HG02852 (cell line): ENCODE measurements around the gene PIK3R1.

Source experiments
- ATAC-seq: cut with Tn5 transposase; IDR thresholded peaks from one replicate; pipeline ENCODE4 v1.9.1; 2021; ENCODE audit warnings: mild to moderate bottlenecking, moderate library complexity; ENCODE audit not compliant: unreplicated experiment

PIK3R1 gene

GRCh38 chr5:68250661-68251298 is 35.2 kb downstream of the PIK3R1 start:
- ATAC-seq: no peak

DNA sequence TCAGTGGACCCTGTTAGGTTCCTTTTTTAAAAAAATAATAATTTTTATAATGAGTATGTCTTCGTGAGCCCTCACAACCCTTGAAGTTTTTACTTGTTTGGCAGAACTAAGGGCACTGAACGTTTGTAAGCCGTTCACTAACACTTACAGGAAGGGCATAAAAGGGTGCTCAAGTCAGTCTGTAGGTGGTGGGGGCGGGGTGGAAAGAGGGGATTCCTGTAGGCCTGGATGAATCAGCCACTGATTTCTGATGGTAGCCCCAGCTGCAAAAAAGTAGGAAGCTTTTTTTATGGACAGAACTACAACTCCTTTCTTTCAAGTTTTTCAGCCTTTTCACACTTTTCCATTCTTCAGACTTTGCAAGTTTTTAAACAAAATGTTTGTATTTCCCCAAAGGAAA is 35.8 kb downstream of the PIK3R1 start:
- no peak for ATAC-seq

- no peak for ATAC-seq
Measured at GRCh38 chr5:68251804-68252522, 36.4 kb downstream of the PIK3R1 start.

DNA sequence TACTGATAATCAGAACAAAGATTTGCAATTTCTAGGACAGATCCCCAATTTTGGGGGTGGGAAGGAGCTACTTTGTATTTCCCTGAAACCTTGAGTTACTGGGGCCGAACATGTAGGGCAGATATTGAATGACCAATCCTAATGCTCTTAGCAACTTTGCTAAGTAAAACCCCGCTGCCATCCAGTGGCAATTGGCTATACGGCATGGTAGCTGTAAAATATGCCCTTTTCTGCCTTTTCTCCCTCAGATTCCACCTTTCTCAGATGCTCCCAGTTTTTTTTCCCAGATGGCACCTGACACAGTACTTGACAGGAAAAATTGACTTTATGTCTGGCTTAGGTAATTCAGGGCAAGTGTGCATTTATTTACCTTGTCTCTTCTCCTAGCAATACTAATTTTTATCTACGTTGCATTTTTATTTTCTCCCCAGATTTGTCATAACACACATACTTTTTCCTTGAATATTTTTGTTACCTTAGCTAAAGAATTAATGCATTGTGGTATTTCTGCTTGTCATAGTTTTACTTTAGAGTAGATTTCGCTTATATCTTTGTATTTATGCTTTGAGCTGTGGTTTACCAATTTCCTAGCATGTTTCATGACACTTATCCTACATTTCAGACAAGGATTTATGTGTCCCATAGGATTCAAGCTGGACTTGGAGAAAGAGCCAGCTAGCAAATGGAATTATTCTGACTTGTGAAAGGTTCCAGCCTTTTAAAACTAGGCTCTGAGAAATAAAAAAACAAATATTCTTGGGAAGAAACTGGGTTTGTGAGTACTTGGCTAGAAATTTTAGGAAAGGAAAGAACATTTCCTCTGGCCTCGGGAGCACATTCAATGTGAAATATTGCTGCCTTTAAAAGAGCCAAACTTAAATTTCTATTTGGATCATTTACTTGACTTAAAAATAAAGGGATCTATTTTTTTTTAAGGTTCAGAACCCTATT is 37.4 kb downstream of the PIK3R1 start:
- no peak for ATAC-seq

- ATAC-seq: no peak
Measured at GRCh38 chr5:68253624-68254585, 38.3 kb downstream of the PIK3R1 start.

GRCh38 chr5:68254810-68255209 is 39.3 kb downstream of the PIK3R1 start:
- no peak for ATAC-seq

DNA sequence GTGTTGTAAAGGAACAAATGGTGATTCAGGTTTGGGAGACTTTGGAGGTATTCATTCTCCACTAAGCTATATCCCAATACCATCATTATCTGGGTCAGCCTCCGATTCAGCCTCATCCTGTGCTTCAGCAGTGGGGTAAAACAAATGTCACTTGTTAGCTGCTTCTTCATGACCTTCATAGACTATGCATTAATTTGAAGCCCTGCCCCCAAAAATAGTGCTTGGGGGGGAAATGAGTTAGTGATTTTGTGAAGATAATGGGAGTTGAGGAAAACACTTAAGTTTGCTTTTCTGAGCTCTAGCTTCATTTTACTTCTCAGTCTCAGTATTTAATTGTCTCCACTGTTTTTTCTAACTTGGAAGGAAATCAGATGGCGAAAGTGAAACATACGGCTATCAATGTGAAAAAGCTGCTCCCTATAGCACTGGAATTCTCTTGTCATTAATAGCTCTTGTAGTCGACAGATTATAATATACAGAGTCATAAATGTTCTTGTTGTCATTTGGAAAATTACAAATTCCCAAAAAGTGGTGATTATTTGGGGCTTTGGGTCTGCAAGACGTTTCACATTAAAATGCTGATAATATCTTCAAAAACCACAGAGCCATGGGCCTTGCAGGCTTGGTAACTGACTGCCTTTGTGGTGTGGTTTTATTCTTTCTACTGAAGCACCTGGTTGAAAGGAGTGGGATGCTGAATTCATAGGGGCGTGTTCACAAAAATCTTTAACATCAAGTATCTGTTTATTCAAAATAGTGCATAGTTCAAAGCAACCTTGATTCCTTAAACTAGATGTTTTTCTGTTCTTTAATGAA is 40.0 kb downstream of the PIK3R1 start:
- ATAC-seq: no peak

GRCh38 chr5:68257210-68257609 is 41.7 kb downstream of the PIK3R1 start:
- ATAC-seq: no peak

DNA sequence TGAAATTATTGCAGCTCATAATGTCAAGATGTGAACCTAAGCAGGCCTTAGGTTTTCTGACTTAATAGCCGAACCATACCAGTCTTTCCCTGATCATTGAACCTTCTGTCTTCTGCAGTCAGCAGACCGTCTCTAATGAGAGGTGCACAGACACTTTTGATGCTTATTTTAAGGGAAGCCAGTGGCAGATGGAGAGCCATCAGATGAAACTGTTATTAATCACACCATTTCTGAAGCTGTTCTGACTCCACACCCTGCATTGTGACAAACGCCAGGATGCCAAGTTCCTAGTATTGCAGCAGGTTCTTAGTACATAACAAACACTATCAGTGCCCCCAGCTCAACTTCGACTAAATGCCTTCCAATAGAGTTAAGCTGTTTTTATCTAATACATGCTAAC is 43.0 kb downstream of the PIK3R1 start:
- no peak for ATAC-seq

GRCh38 chr5:68259700-68260099 is 44.1 kb downstream of the PIK3R1 start:
- no peak for ATAC-seq

DNA sequence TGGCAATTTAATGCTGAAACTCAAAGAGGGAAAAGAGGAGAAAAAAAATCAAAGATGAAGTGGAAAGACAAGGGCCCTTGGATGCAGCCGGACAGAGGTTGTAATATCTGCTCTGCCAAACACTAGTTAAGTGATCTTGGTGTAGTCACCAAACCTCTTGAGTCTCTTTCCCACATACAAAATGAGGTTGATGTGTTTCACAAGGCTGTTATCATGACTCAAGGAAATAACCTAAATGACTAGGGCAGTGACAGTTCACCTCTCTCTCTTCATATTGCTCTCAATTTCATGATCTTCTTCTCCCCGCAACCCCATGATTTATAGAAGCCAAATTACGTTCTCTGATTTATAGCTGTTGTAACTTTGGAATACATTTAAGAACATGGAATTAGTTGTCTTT is 44.9 kb downstream of the PIK3R1 start:
- ATAC-seq: no peak

DNA sequence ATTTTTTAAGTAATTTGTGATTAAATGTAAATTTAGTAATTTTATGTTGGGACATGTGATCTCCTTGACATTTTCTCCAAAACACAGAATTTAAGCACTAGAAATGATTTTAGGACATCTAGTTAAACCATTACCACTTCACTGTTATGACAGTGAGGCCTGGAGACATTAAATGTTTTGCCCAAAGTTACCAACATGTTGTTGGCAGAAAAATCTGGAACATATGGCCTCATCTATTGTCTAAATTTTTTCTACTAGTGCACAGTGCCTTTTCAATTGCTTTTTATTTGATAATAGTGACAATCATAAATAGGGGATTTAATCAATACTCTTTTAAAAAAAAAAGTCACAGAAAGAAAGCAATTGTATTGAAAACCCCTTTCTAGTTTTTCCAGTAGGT is 45.6 kb downstream of the PIK3R1 start:
- ATAC-seq: no peak

DNA sequence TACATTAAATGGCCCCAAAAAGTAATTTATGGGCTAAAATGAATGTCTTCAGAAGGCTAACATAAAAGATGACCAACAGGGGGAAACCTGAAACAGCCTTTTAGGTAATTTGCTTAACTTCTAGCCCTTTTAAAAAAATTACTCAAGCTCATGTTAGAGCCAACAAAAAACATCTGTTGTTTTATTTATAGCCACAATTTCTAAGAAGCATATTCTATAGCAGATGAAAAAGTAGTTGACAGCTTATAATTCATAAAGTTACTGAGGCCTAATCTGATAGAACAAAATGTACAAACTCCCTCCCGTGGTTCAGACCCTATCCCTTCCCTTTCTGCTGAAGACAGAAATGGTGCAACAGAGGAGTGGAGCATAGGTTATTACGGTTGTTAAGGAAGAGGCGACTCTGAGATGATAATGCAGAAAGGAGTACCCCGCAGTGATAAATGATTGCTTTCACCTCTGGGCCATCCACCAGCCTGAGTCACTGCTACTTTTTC is 46.1 kb downstream of the PIK3R1 start:
- ATAC-seq: peak; percentile 45

DNA sequence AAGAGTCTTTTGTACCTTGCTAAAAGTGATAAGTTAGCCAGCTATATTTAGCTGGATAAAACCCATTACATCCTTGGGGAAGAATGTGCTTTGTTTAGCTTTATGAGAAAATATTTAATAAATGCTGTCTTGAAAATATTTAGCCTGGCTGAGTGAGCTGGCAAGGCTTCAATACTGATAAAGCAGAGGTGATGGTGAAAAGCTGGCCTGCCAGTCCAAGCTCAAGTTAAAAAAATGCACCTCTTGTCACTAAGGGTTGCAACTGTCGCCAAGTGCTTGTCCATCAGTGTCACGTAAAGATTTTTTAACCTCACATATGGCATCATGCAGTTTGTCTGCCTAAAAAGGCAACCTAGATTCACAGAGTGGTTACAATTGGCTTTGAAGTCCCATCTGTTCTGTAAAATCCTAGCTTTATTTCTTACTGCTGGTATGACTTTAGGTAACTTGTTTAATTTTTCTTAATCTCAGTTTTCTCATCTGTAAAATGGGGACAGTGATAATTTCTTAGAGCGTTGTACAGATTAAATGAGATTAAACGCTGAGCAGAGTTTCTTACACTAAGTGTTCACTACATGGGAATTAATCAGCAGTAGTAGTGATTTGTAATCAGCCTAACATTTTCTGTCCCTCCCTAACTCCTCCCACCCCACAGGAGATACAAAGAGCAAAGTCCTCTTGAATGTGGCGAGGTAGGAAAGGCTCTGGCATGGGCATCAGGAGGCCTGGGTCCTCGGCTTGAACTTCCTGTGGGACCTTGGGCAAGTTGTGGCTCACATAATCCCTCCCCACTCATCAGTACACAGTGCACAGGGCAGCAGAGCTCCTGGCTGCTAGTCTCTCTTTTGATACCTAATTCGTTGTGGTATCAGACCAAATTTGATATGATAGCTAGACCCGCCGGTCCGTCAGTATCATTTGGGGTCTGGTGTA is 48.7 kb downstream of the PIK3R1 start:
- ATAC-seq: no peak

DNA sequence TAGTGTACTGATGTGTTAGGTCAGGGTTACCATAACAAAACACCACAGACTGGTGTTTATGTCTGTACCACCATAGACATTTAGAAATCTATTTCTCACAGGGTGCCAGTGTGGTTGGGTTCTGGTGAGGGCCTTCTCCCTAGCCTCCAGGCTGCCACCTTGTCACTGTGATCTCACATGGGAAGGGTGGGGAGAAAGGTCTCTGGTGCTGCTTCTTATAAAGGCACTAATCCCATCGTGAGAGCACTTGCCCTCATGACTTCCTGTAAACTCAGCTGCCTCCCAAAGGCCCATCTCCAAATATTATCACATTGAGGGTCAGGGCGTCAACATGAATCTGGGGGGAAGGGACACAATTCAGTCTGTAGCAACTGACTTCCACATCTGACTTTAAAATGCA is 49.8 kb downstream of the PIK3R1 start:
- ATAC-seq: no peak

- ATAC-seq: no peak
Measured at GRCh38 chr5:68265822-68266395, 50.4 kb downstream of the PIK3R1 start.

- no peak for ATAC-seq
Measured at GRCh38 chr5:68266457-68266856, 50.9 kb downstream of the PIK3R1 start.

DNA sequence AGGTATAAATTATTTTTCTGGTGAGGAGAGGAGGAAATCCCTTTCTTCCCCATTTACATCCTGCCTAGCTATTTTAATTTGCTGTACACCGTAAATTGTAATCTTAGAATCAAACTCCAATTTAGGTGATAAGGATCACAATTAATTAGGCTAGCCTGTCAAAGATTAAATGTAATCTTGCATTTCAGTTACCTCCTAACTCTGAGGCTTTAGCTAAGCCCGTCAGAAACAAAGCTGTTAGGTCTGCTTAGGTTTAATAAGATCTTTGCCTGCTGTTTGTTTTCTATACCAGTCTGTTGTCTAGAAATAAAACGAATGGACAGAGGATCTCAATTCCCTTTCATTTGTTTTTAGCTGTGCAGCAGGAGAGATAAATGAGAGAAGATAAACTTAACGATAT is 51.5 kb downstream of the PIK3R1 start:
- ATAC-seq: no peak
